ENCODE results near the gene P4HA3.

P4HA3 gene

GRCh38 chr11:74316772-74317505 is 5.5 kb upstream of the P4HA3 start:
- no peak for DNase-seq

- no peak for DNase-seq
These were observed 886 bp upstream of the P4HA3 start for GRCh38 chr11:74312326-74312725.

- DNase-seq, result no peak
These were observed 583 bp downstream of the P4HA3 start for GRCh38 chr11:74310857-74311256.

GRCh38 chr11:74307434-74307833 is 4.0 kb downstream of the P4HA3 start:
- no peak for DNase-seq

- no peak for DNase-seq
These were observed 4.8 kb downstream of the P4HA3 start for GRCh38 chr11:74306435-74307175.

- DNase-seq, result no peak
These were observed 12.4 kb downstream of the P4HA3 start for GRCh38 chr11:74299015-74299414.

GRCh38 chr11:74297484-74297883 is 14.0 kb downstream of the P4HA3 start:
- no peak for DNase-seq

- DNase-seq, result no peak
These were observed 22.5 kb downstream of the P4HA3 start for GRCh38 chr11:74288911-74289310.

GRCh38 chr11:74288161-74288560 is 23.3 kb downstream of the P4HA3 start:
- DNase-seq, result no peak

GRCh38 chr11:74284466-74284865 is 27.0 kb downstream of the P4HA3 start:
- no peak for DNase-seq

GRCh38 chr11:74283580-74284180 is 27.8 kb downstream of the P4HA3 start:
- no peak for DNase-seq

- no peak for DNase-seq
These were observed 28.5 kb downstream of the P4HA3 start for GRCh38 chr11:74282914-74283371.

- DNase-seq, result no peak
These were observed 29.0 kb downstream of the P4HA3 start for GRCh38 chr11:74282421-74282820.

- DNase-seq, result no peak
These were observed 30.9 kb downstream of the P4HA3 start for GRCh38 chr11:74280494-74280893.

GRCh38 chr11:74279256-74279655 is 32.2 kb downstream of the P4HA3 start:
- no peak for DNase-seq

- no peak for DNase-seq
These were observed 32.7 kb downstream of the P4HA3 start for GRCh38 chr11:74278721-74279161.

- DNase-seq, result no peak
These were observed 33.3 kb downstream of the P4HA3 start for GRCh38 chr11:74278103-74278502.

- DNase-seq, result no peak
These were observed 34.9 kb downstream of the P4HA3 start for GRCh38 chr11:74276581-74276980.

GRCh38 chr11:74272276-74272675 is 39.2 kb downstream of the P4HA3 start:
- DNase-seq, result no peak

GRCh38 chr11:74269161-74269811 is 42.2 kb downstream of the P4HA3 start:
- no peak for DNase-seq

GRCh38 chr11:74268456-74268855 is 43.0 kb downstream of the P4HA3 start:
- no peak for DNase-seq

- DNase-seq, result no peak
These were observed 44.4 kb downstream of the P4HA3 start for GRCh38 chr11:74267014-74267413.

GRCh38 chr11:74265256-74265655 is 46.2 kb downstream of the P4HA3 start:
- DNase-seq, result no peak

All from NK-92 treated with Interleukin-12 subunit alpha and Interleukin-12 subunit beta, amount 100 ng/mL, for 24 hours (cell line).